SU-DHL-6 (cell line): Measurements from ENCODE around the gene FOXN3.

Source experiments
- H2AFZ ChIP-seq: fragments of 200-600 bp; sonication (generic); 2 replicates; pipeline ENCODE4 v1.6.1; 2014; ENCODE audit warnings: low read depth, mild to moderate bottlenecking, moderate library complexity, mixed read lengths, antibody characterized with exemption, low read length; ENCODE audit not compliant: severe bottlenecking
- H3F3A ChIP-seq: fragments of 200-600 bp; shearing (Covaris generic); 2 replicates; pipeline ENCODE4 v1.6.0; 2016; ENCODE audit warnings: antibody characterized with exemption, mild to moderate bottlenecking; ENCODE audit not compliant: insufficient read depth
- H3K27ac ChIP-seq: fragments of 200-600 bp; sonication (generic); 2 replicates; pipeline ENCODE4 v1.5.1; 2016; ENCODE audit warnings: low read depth, mild to moderate bottlenecking, low read length, moderate library complexity, mixed read lengths
- H3K27me3 ChIP-seq: fragments of 200-600 bp; sonication (generic), shearing (Covaris generic); 2 replicates; pipeline ENCODE4 v1.6.0; 2014; ENCODE audit warnings: mild to moderate bottlenecking, low read length
- H3K36me3 ChIP-seq: fragments of 200-600 bp; sonication (generic); 2 replicates; pipeline ENCODE4 v1.6.1; 2014; ENCODE audit warnings: mild to moderate bottlenecking, low read length, mixed read lengths
- H3K4me2 ChIP-seq: fragments of 300-600, 200-600 bp; shearing (Covaris generic), sonication (generic); 2 replicates; pipeline ENCODE4 v1.6.0; 2014; ENCODE audit warnings: low read length, low read depth, mild to moderate bottlenecking; ENCODE audit not compliant: poor library complexity, severe bottlenecking
- H3K4me3 ChIP-seq: fragments of 200-600 bp; sonication (generic); 2 replicates; pipeline ENCODE4 v1.5.1; 2014; ENCODE audit warnings: antibody characterized with exemption, low read length, mild to moderate bottlenecking, mixed read lengths; ENCODE audit not compliant: insufficient read depth, poor library complexity, severe bottlenecking
- H3K79me2 ChIP-seq: fragments of 200-600 bp; sonication (generic); 2 replicates; pipeline ENCODE4 v1.6.1; 2014; ENCODE audit warnings: mild to moderate bottlenecking, low read length, moderate library complexity; ENCODE audit not compliant: insufficient read depth
- H3K9ac ChIP-seq: fragments of 200-600 bp; sonication (generic); 2 replicates; pipeline ENCODE4 v1.7.0; 2014; ENCODE audit warnings: mild to moderate bottlenecking, low read length
- H3K9me2 ChIP-seq: fragments of 200-600 bp; sonication (generic); replicated peaks from 2 replicates; pipeline ENCODE4 v1.6.1; 2014; ENCODE audit warnings: low read length; ENCODE audit not compliant: insufficient read depth
- H3K9me3 ChIP-seq: fragments of 200-600 bp; sonication (generic); 2 replicates; pipeline ENCODE4 v1.6.1; 2014; ENCODE audit warnings: low read length, mixed read lengths; ENCODE audit not compliant: insufficient read depth
- H4K20me1 ChIP-seq: fragments of 200-600 bp; sonication (generic); 2 replicates; pipeline ENCODE4 v1.6.1; 2014; ENCODE audit warnings: low read depth, mild to moderate bottlenecking, antibody characterized with exemption, low read length, moderate library complexity, mixed read lengths
- CTCF ChIP-seq: fragments of 200-600 bp; sonication (generic); IDR thresholded peaks from one replicate; pipeline ENCODE4 v1.5.1; 2017; ENCODE audit warnings: antibody characterized with exemption, mild to moderate bottlenecking, low read length, moderate library complexity; ENCODE audit not compliant: insufficient read depth, poor library complexity, severe bottlenecking
- EZH2phosphoT487 ChIP-seq: fragments of 200-600 bp; sonication (generic), shearing (Covaris generic); conservative IDR thresholded peaks from 2 replicates; pipeline ENCODE4 v1.6.1; 2018; ENCODE audit warnings: mild to moderate bottlenecking, antibody characterized with exemption, low read length, moderate library complexity, mixed read lengths

FOXN3 gene

GRCh38 chr14:89455412-89455811 lies 38.4 kb upstream of the FOXN3 start:
- Histone ChIP-seq H3K27me3 (no peaks in the 10 kb centered on the region), H3K9me2 (no peaks in the 10 kb centered on the region), H2AFZ (no peak overlapping the region), H3K4me2 (no peak overlapping the region), H3K36me3 (no peaks in the 10 kb centered on the region), H3F3A (no peaks in the 10 kb centered on the region), H3K79me2 (peaks cover 10% of the 10 kb centered on the region; the same call in 1 of the 2 replicates), H3K9me3 (no peaks in the 10 kb centered on the region), H3K27ac (no peak overlapping the region), H4K20me1 (no peaks in the 10 kb centered on the region), H3K9ac (no peak overlapping the region), H3K4me3 (no peak overlapping the region)
- TF ChIP-seq CTCF, result no peak
- TF ChIP-seq EZH2phosphoT487, result no peak

- no peaks in the 10 kb centered on the region for H3K27me3 ChIP-seq
- no peak overlapping the region for H2AFZ ChIP-seq
- no peak overlapping the region for H3K4me3 ChIP-seq
- H3K27ac ChIP-seq, result no peak overlapping the region
- no peaks in the 10 kb centered on the region for H3F3A ChIP-seq
- no peaks in the 10 kb centered on the region for H4K20me1 ChIP-seq
- H3K9me3 ChIP-seq, result no peaks in the 10 kb centered on the region
- TF ChIP-seq CTCF (no peak), EZH2phosphoT487 (no peak)
- H3K4me2 ChIP-seq, result no peak overlapping the region
- H3K9ac ChIP-seq, result no peak overlapping the region
- peaks cover 6% of the 10 kb centered on the region; the same call in 1 of the 2 replicates for H3K79me2 ChIP-seq
- H3K9me2 ChIP-seq, result no peaks in the 10 kb centered on the region
- H3K36me3 ChIP-seq, result no peaks in the 10 kb centered on the region
These were observed 38.0 kb upstream of the FOXN3 start for GRCh38 chr14:89454996-89455395.

- H3K9me3 ChIP-seq, result no peaks in the 10 kb centered on the region
- no peak overlapping the region for H3K4me2 ChIP-seq
- H3K79me2 ChIP-seq, result no peaks in the 10 kb centered on the region
- 0 out of 2 replicates have a peak, but pooled peaks cover 3% of the 10 kb centered on the region for H3F3A ChIP-seq
- no peaks in the 10 kb centered on the region for H3K36me3 ChIP-seq
- H4K20me1 ChIP-seq, result no peaks in the 10 kb centered on the region
- TF ChIP-seq CTCF, result no peak
- no peak for TF ChIP-seq EZH2phosphoT487
- H2AFZ ChIP-seq, result no peak overlapping the region
- no peak overlapping the region for H3K27ac ChIP-seq
- no peaks in the 10 kb centered on the region for H3K9me2 ChIP-seq
- no peak overlapping the region for H3K4me3 ChIP-seq
- H3K9ac ChIP-seq, result no peak overlapping the region
- no peaks in the 10 kb centered on the region for H3K27me3 ChIP-seq
These were observed 35.2 kb upstream of the FOXN3 start for GRCh38 chr14:89452281-89452680.

GRCh38 chr14:89451229-89451628 lies 34.2 kb upstream of the FOXN3 start:
- no peaks in the 10 kb centered on the region for H3K79me2 ChIP-seq
- no peaks in the 10 kb centered on the region for H3K27me3 ChIP-seq
- no peak overlapping the region for H3K9ac ChIP-seq
- H2AFZ ChIP-seq, result no peak overlapping the region
- H3F3A ChIP-seq, result 0 out of 2 replicates have a peak, but pooled peaks cover 4% of the 10 kb centered on the region
- H3K4me2 ChIP-seq, result no peak overlapping the region
- no peaks in the 10 kb centered on the region for H3K9me2 ChIP-seq
- no peaks in the 10 kb centered on the region for H4K20me1 ChIP-seq
- TF ChIP-seq CTCF, result no peak
- no peak for TF ChIP-seq EZH2phosphoT487
- no peaks in the 10 kb centered on the region for H3K36me3 ChIP-seq
- H3K4me3 ChIP-seq, result no peak overlapping the region
- H3K9me3 ChIP-seq, result no peaks in the 10 kb centered on the region
- H3K27ac ChIP-seq, result no peak overlapping the region
